Endodermal cell (in vitro differentiated cells): ENCODE data around the gene KIAA0513. TPM values are rescaled to one million over a fixed set of nuclear protein-coding genes. Genes with fewer than 3 reads are reported as not detected.

Experiments used
- DNase-seq: peaks from one replicate; pipeline ENCODE4 v3.0.0-alpha.2; 2017
- H3K27ac ChIP-seq: 2 replicates; pipeline ENCODE4 v1.5.1; 2013; ENCODE audit warnings: mild to moderate bottlenecking, low read depth, low read length, moderate library complexity
- H3K27me3 ChIP-seq: 2 replicates; pipeline ENCODE4 v1.6.1; 2013; ENCODE audit warnings: mild to moderate bottlenecking, low read length, moderate library complexity; ENCODE audit not compliant: insufficient read depth, control insufficient read depth, poor library complexity, severe bottlenecking
- H3K36me3 ChIP-seq: 2 replicates; pipeline ENCODE4 v1.7.0; 2013; ENCODE audit warnings: mild to moderate bottlenecking, low read length, moderate library complexity; ENCODE audit not compliant: control insufficient read depth, insufficient read depth
- H3K4me1 ChIP-seq: one replicate; pipeline ENCODE4 v1.7.0; 2013; ENCODE audit warnings: low read length; ENCODE audit not compliant: control insufficient read depth, insufficient read depth
- H3K4me3 ChIP-seq: 2 replicates; pipeline ENCODE4 v1.5.1; 2013; ENCODE audit warnings: mild to moderate bottlenecking, low read length, moderate library complexity
- H3K9ac ChIP-seq: 2 replicates; pipeline ENCODE4 v1.6.1; 2013; ENCODE audit warnings: mild to moderate bottlenecking, low read length, moderate library complexity; ENCODE audit not compliant: poor library complexity, severe bottlenecking; ENCODE audit errors: extremely low read depth
- H3K9me3 ChIP-seq: 2 replicates; pipeline ENCODE4 v1.6.1; 2013; ENCODE audit warnings: mild to moderate bottlenecking, low read length, moderate library complexity; ENCODE audit not compliant: control insufficient read depth
- H3K27ac Mint-ChIP-seq: 2 replicates; pipeline ENCODE4 v1.8.0; 2020; ENCODE audit warnings: mixed read lengths
- H3K27me3 Mint-ChIP-seq: 2 replicates; pipeline ENCODE4 v1.8.0; 2021; ENCODE audit warnings: mild to moderate bottlenecking, mixed read lengths; ENCODE audit not compliant: insufficient read depth
- H3K36me3 Mint-ChIP-seq: 2 replicates; pipeline ENCODE4 v1.8.0; 2020; ENCODE audit warnings: low read depth, mixed read lengths
- H3K4me1 Mint-ChIP-seq: 2 replicates; pipeline ENCODE4 v1.8.0; 2020; ENCODE audit warnings: mixed read lengths
- H3K4me3 Mint-ChIP-seq: 2 replicates; pipeline ENCODE4 v1.8.0; 2020; ENCODE audit warnings: mild to moderate bottlenecking, moderate library complexity, mixed read lengths
- H3K9me3 Mint-ChIP-seq: 2 replicates; pipeline ENCODE4 v1.8.0; 2020; ENCODE audit warnings: mild to moderate bottlenecking, mixed read lengths
- WGBS, 2 experiments: methylation state at CpG; one replicate each; pipeline versions ENCODE4 v1.1.5 to v1.1.7; 2013; ENCODE audit warnings: missing lambda C conversion rate in 2 of 2, mixed read lengths in 1 of 2; ENCODE audit not compliant: insufficient coverage in 1 of 2, insufficient read length in 1 of 2; 5-methylcytosine and 5-hydroxymethylcytosine counted together
- total RNA-seq, 2 donors: library from RNA; stranded (reverse); fragmentation: NEBNext Ultra II Directional in 1 of 2; extraction: Animal tissue kit (Norgen Biotek cat#: 25700) in 1 of 2; gene quantifications; 2 replicates in 1 of 2; 3 replicates in 1 of 2; pipeline ENCODE4 v1.2.1, GENCODE V29; 2021
- TF ChIP-seq, protein P1 (sequence below): fragments of 200-600 bp; sonication (generic); conservative IDR thresholded peaks from 2 replicates; pipeline ENCODE4 v1.5.0; 2021; ENCODE audit warnings: antibody characterized with exemption, mild to moderate bottlenecking

KIAA0513 gene
- total RNA-seq, 2 donors from 2014 or later = 9.2 to 16.0 TPM

- Histone ChIP-seq H3K9me3 (no peaks in the 10 kb centered on the region), H3K4me3 (no peak overlapping the region), H3K4me1 (no peaks in the 10 kb centered on the region), H3K9ac (no peak overlapping the region), H3K27me3 (no peaks in the 10 kb centered on the region), H3K27ac (no peak overlapping the region), H3K36me3 (no peaks in the 10 kb centered on the region)
- Mint-ChIP-seq H3K4me1 (peaks cover 10% of the 10 kb centered on the region), H3K27me3 (no peaks in the 10 kb centered on the region), H3K4me3 (no peak overlapping the region), H3K36me3 (peaks cover 14% of the 10 kb centered on the region), H3K9me3 (no peaks in the 10 kb centered on the region), H3K27ac (no peak overlapping the region)
- TF ChIP-seq, protein P1, sequence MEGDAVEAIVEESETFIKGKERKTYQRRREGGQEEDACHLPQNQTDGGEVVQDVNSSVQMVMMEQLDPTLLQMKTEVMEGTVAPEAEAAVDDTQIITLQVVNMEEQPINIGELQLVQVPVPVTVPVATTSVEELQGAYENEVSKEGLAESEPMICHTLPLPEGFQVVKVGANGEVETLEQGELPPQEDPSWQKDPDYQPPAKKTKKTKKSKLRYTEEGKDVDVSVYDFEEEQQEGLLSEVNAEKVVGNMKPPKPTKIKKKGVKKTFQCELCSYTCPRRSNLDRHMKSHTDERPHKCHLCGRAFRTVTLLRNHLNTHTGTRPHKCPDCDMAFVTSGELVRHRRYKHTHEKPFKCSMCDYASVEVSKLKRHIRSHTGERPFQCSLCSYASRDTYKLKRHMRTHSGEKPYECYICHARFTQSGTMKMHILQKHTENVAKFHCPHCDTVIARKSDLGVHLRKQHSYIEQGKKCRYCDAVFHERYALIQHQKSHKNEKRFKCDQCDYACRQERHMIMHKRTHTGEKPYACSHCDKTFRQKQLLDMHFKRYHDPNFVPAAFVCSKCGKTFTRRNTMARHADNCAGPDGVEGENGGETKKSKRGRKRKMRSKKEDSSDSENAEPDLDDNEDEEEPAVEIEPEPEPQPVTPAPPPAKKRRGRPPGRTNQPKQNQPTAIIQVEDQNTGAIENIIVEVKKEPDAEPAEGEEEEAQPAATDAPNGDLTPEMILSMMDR = no peak
- no peak for DNase-seq
- WGBS, 2 experiments = 96 to 97% methylated on average over 11 to 18 of the region's 18 CpGs
These were observed 39.4 kb downstream of the KIAA0513 start for GRCh38 chr16:85067024-85067423.

GRCh38 chr16:85067426-85067825 lies 39.8 kb downstream of the KIAA0513 start:
- Histone ChIP-seq H3K36me3 (no peaks in the 10 kb centered on the region), H3K4me3 (no peak overlapping the region), H3K27ac (no peak overlapping the region), H3K27me3 (no peaks in the 10 kb centered on the region), H3K9me3 (no peaks in the 10 kb centered on the region), H3K9ac (no peak overlapping the region), H3K4me1 (no peaks in the 10 kb centered on the region)
- Mint-ChIP-seq H3K4me1 (peaks cover 6% of the 10 kb centered on the region), H3K4me3 (no peak overlapping the region), H3K27me3 (no peaks in the 10 kb centered on the region), H3K9me3 (no peaks in the 10 kb centered on the region), H3K27ac (no peak overlapping the region), H3K36me3 (peaks cover 14% of the 10 kb centered on the region)
- WGBS, 2 experiments = 60 to 90% methylated on average over 2 to 8 of the region's 8 CpGs
- no peak for DNase-seq
- TF ChIP-seq, protein P1 = no peak

GRCh38 chr16:85068746-85069145 lies 41.2 kb downstream of the KIAA0513 start:
- Mint-ChIP-seq H3K4me3 (no peak overlapping the region), H3K27me3 (no peaks in the 10 kb centered on the region), H3K36me3 (peaks cover 14% of the 10 kb centered on the region), H3K9me3 (no peaks in the 10 kb centered on the region), H3K4me1 (no peaks in the 10 kb centered on the region), H3K27ac (no peak overlapping the region)
- H3K9me3 ChIP-seq = no peaks in the 10 kb centered on the region
- WGBS, 2 experiments = 96% methylated on average over 8 of the region's 8 CpGs
- no peak overlapping the region for H3K27ac ChIP-seq
- no peaks in the 10 kb centered on the region for H3K4me1 ChIP-seq
- TF ChIP-seq, protein P1 = no peak
- no peak overlapping the region for H3K9ac ChIP-seq
- no peak overlapping the region for H3K4me3 ChIP-seq
- no peak for DNase-seq
- no peaks in the 10 kb centered on the region for H3K27me3 ChIP-seq
- no peaks in the 10 kb centered on the region for H3K36me3 ChIP-seq
